NT2/D1 (cell line): ENCODE data around the gene IL4.

Experiments
- DNase-seq: peaks from one replicate; pipeline ENCODE4 v3.0.0-alpha.2; 2011; ENCODE audit warnings: low read depth, low spot score
- H3K27me3 ChIP-seq: 2 replicates; pipeline ENCODE4 v1.6.0; 2011; ENCODE audit warnings: mild to moderate bottlenecking; ENCODE audit not compliant: insufficient read length, insufficient read depth
- H3K36me3 ChIP-seq: 2 replicates; pipeline ENCODE4 v1.6.1; 2011; ENCODE audit warnings: mild to moderate bottlenecking, low read length, mixed read lengths; ENCODE audit not compliant: insufficient read depth, insufficient read length
- H3K4me1 ChIP-seq: 2 replicates; pipeline ENCODE4 v1.5.1; 2011; ENCODE audit not compliant: insufficient read depth, insufficient read length
- H3K4me3 ChIP-seq: 2 replicates; pipeline ENCODE4 v1.5.1; 2011; ENCODE audit warnings: low read depth; ENCODE audit not compliant: insufficient read length
- H3K9ac ChIP-seq: 2 replicates; pipeline ENCODE4 v1.6.0; 2011; ENCODE audit warnings: low read depth; ENCODE audit not compliant: insufficient read length
- H3K9me3 ChIP-seq: 2 replicates; pipeline ENCODE4 v1.5.1; 2011; ENCODE audit warnings: mild to moderate bottlenecking, low read length; ENCODE audit not compliant: insufficient read depth
- SUZ12 ChIP-seq: IDR thresholded peaks from 2 replicates; pipeline ENCODE4 v1.6.1; 2011; ENCODE audit not compliant: insufficient read length, insufficient read depth; ENCODE audit errors: extremely low read depth
- YY1 ChIP-seq: IDR thresholded peaks from 2 replicates; pipeline ENCODE4 v1.6.1; 2011; ENCODE audit not compliant: insufficient read length, insufficient read depth
- ZNF274 ChIP-seq: IDR thresholded peaks from 2 replicates; pipeline ENCODE4 v1.6.1; 2011; ENCODE audit warnings: mild to moderate bottlenecking, low read depth, low read length

The IL4 gene

DNA sequence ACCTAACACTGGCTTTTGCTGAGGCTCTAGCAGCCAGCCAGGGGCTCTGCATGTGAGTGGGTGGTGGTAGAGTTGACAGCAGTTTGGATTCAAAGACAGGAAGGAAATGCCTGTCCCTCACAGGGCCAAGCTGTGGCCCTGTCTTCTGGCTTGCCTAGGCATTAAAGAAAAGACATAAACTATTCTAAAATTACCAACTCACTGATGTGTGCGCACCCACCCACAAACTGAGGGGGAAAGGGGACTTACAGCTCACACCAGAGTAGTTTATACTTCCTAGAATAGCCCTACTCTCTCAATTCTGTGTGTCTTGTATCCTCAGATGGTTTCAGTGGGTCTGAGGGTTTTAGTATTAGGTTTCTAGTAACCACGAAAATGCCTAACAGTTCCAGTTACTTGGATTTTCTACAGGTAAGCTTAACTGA is 34.1 kb upstream of the IL4 start:
- Histone ChIP-seq H3K4me1 (no peaks in the 10 kb centered on the region), H3K36me3 (peaks cover 50% of the 10 kb centered on the region), H3K27me3 (no peaks in the 10 kb centered on the region), H3K9ac (no peak overlapping the region), H3K4me3 (no peak overlapping the region), H3K9me3 (no peaks in the 10 kb centered on the region)
- DNase-seq, result no peak
- TF ChIP-seq ZNF274 (no peak), YY1 (no peak), SUZ12 (no peak)

- no peak for DNase-seq
- TF ChIP-seq SUZ12, result no peak
- H3K9ac ChIP-seq, result no peak overlapping the region
- H3K4me3 ChIP-seq, result no peak overlapping the region
- peaks cover 47% of the 10 kb centered on the region for H3K36me3 ChIP-seq
- H3K9me3 ChIP-seq, result no peaks in the 10 kb centered on the region
- H3K27me3 ChIP-seq, result no peaks in the 10 kb centered on the region
- no peaks in the 10 kb centered on the region for H3K4me1 ChIP-seq
These were observed 33.2 kb upstream of the IL4 start for GRCh38 chr5:132640613-132641012.

DNA sequence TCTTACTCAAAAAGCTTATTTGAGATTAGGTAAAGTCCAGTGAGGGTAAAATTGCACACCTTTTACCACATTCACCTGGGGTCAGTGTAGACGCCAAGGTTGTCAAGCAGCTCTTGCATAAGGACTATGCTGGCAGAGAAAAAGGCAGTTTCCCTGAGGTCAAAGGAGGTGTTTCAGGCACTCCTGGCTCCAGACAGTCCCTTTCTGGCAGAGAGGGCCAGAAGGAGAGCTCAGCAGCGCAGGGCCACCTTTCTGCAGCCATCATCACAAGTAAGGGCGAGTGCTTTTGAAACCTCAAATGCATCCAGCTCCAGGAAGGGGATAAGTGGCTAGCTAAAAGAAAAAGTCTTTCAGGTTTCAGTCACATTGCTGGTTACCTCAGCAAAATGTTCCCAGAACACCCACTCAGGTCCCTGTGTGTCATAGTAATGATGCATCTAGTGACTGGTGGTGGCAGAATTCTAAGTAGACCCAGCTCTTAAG is 32.5 kb upstream of the IL4 start:
- DNase-seq, result no peak
- TF ChIP-seq YY1 (no peak), SUZ12 (no peak), ZNF274 (no peak)
- peaks cover 47% of the 10 kb centered on the region for H3K36me3 ChIP-seq
- H3K9ac ChIP-seq, result no peak overlapping the region
- H3K27me3 ChIP-seq, result no peaks in the 10 kb centered on the region
- no peaks in the 10 kb centered on the region for H3K4me1 ChIP-seq
- H3K4me3 ChIP-seq, result no peak overlapping the region
- H3K9me3 ChIP-seq, result no peaks in the 10 kb centered on the region

DNA sequence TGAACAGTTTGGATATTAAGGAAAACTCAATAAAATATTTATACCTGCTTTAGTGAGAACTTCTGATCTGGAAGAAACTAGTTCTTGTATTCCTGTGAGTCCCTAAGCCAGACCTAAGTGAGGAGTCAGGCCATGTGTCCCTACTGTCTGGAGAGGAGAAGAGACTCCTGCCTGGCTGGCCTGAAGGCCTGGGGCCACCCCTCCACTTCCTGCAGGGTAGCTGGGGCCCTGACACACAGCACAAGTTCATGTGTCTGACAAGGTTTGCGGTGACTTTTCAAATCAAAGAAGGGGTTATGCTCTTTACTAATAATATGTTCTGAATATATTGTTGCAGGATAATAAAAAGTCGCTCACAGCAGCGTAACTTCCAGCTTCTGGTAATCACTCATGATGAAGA is 31.9 kb upstream of the IL4 start:
- no peaks in the 10 kb centered on the region for H3K9me3 ChIP-seq
- H3K27me3 ChIP-seq, result no peaks in the 10 kb centered on the region
- H3K36me3 ChIP-seq, result peaks cover 47% of the 10 kb centered on the region
- no peak overlapping the region for H3K4me3 ChIP-seq
- H3K9ac ChIP-seq, result no peak overlapping the region
- DNase-seq, result no peak
- no peaks in the 10 kb centered on the region for H3K4me1 ChIP-seq
- TF ChIP-seq SUZ12, result no peak
- no peak for TF ChIP-seq YY1
- no peak for TF ChIP-seq ZNF274

- H3K36me3 ChIP-seq, result peaks cover 35% of the 10 kb centered on the region
- TF ChIP-seq YY1, result no peak
- TF ChIP-seq SUZ12, result no peak
- no peak for TF ChIP-seq ZNF274
- no peaks in the 10 kb centered on the region for H3K27me3 ChIP-seq
- H3K9me3 ChIP-seq, result no peaks in the 10 kb centered on the region
- no peaks in the 10 kb centered on the region for H3K4me1 ChIP-seq
- no peak for DNase-seq
- no peak overlapping the region for H3K9ac ChIP-seq
- no peak overlapping the region for H3K4me3 ChIP-seq
These were observed 29.6 kb upstream of the IL4 start for GRCh38 chr5:132644177-132644576.

DNA sequence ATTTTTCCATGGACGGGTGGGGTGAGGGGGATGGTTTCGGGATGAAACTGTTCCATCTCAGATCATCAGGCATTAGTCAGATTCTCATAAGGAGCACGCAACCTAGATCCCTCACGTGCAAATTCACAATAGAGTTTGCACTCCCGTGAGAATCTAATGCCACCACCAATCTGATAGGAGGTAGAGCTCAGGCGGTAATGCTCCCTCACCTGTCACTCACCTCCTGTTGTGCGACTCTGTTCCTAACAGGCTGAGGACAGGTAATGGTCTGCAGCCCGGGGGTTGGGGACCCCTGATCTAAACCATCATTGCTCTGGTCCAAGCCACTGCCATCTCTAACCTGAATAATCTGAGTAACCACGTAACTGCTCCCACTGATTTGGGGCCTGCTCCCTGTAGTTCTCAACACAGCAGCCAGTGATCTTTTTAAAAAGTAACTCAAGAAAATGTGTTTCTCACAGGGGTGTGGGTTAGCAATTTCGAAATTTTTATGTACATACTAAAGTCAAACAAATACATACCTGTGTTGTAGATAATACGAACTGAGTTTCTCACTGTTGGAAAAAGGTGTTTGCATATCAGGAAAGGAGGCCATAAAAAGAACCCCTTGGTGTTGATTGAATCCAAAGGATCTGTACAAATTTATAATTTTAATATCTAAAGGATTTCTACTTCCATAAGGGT is 27.1 kb upstream of the IL4 start:
- no peak overlapping the region for H3K4me3 ChIP-seq
- H3K27me3 ChIP-seq, result no peaks in the 10 kb centered on the region
- DNase-seq, result no peak
- H3K9me3 ChIP-seq, result no peaks in the 10 kb centered on the region
- no peaks in the 10 kb centered on the region for H3K4me1 ChIP-seq
- H3K9ac ChIP-seq, result no peak overlapping the region
- no peak for TF ChIP-seq ZNF274
- TF ChIP-seq SUZ12, result no peak
- TF ChIP-seq YY1, result no peak
- H3K36me3 ChIP-seq, result peaks cover 20% of the 10 kb centered on the region

DNA sequence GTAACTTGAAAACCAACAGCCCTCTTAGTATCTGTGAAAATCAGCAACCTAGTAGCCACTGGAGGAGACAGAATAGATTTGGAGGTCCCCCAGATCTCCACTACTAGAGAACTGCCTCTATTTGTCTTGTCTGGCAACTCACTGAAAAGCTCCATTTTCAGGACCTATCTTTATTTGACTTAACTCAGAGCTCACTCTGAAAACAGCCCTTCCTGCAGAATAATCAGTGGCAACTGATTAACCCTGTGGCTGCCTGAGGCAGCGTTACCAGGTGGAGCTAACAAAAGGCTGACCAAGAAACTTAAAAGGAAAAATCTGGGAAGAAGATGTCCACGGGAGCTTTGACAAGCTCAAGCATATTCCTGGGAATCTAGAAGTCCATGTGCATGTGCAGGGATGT is 26.3 kb upstream of the IL4 start:
- TF ChIP-seq ZNF274, result no peak
- TF ChIP-seq SUZ12, result no peak
- TF ChIP-seq YY1, result no peak

More for the DNA sequence above, 26.3 kb upstream of the IL4 start:
- no peaks in the 10 kb centered on the region for H3K4me1 ChIP-seq
- H3K9me3 ChIP-seq, result no peaks in the 10 kb centered on the region
- no peak overlapping the region for H3K4me3 ChIP-seq
- no peak overlapping the region for H3K9ac ChIP-seq
- DNase-seq, result no peak
- peaks cover 12% of the 10 kb centered on the region for H3K36me3 ChIP-seq
- H3K27me3 ChIP-seq, result no peaks in the 10 kb centered on the region
